Measurements from ENCODE around the gene RCOR2.
"Not testable (repeated sequence)": the region's sequence is repeated elsewhere in the genome, so short reads cannot be mapped to it uniquely, and the experiment has no call there.

The RCOR2 gene

GRCh38 chr11:63867511-63867910, 49.5 kb downstream of the RCOR2 start:
- Histone ChIP-seq H3K9ac (ENCODE audit: low read length) (no peak overlapping the region), H2AFZ (ENCODE audit: low read length) (no peak overlapping the region), H3K4me2 (ENCODE audit: low read depth, low read length) (no peak overlapping the region), H4K20me1 (ENCODE audit: insufficient read depth, low read length) (peaks cover 7% of the 10 kb centered on the region; the same call in 1 of the 2 replicates), H3F3A (ENCODE audit: insufficient read depth, low read length) (peaks cover 43% of the 10 kb centered on the region), H3K79me2 (ENCODE audit: low read length) (peaks cover 70% of the 10 kb centered on the region), H3K27ac (ENCODE audit: low read length) (no peak overlapping the region), H3K9me3 (replicated peaks; ENCODE audit: insufficient read depth, low read length) (no peaks in the 10 kb centered on the region), H3K4me1 (ENCODE audit: low read length) (peaks cover 64% of the 10 kb centered on the region), H3K27me3 (replicated peaks; ENCODE audit: insufficient read depth, low read length) (no peaks in the 10 kb centered on the region), H3K36me3 (replicated peaks; ENCODE audit: insufficient read depth, low read length) (no peaks in the 10 kb centered on the region), H3K9me2 (replicated peaks; ENCODE audit: insufficient read depth, low read length) (no peaks in the 10 kb centered on the region), H3K4me3 (ENCODE audit: low read length) (no peak overlapping the region)
- no peak for DNase-seq
- TF ChIP-seq EZH2 (optimal IDR thresholded peaks at IDR 0.05; ENCODE audit: low read depth, low read length) (no peak), EZH2phosphoT487 (IDR thresholded peaks at IDR 0.05; ENCODE audit: low read length) (no peak), CTCF (IDR thresholded peaks at IDR 0.05; ENCODE audit: low read length) (no peak)

GRCh38 chr11:63866211-63866610, 50.8 kb downstream of the RCOR2 start:
- no peak overlapping the region for H2AFZ ChIP-seq (ENCODE audit: low read length)
- peak overlapping the region; percentile 53; the same call in 1 of the 2 replicates for H3K27ac ChIP-seq (ENCODE audit: low read length)
- H3F3A ChIP-seq (ENCODE audit: insufficient read depth, low read length), result peaks cover 36% of the 10 kb centered on the region
- H4K20me1 ChIP-seq (ENCODE audit: insufficient read depth, low read length), result 0 out of 2 replicates have a peak, but pooled peaks cover 7% of the 10 kb centered on the region
- peak; percentile 89 for DNase-seq
- H3K27me3 ChIP-seq (replicated peaks; ENCODE audit: insufficient read depth, low read length), result no peaks in the 10 kb centered on the region
- H3K36me3 ChIP-seq (replicated peaks; ENCODE audit: insufficient read depth, low read length), result no peaks in the 10 kb centered on the region
- H3K79me2 ChIP-seq (ENCODE audit: low read length), result peaks cover 71% of the 10 kb centered on the region
- H3K4me3 ChIP-seq (ENCODE audit: low read length), result no peak overlapping the region
- TF ChIP-seq CTCF (IDR thresholded peaks at IDR 0.05; ENCODE audit: low read length) (no peak), EZH2phosphoT487 (IDR thresholded peaks at IDR 0.05; ENCODE audit: low read length) (no peak), EZH2 (optimal IDR thresholded peaks at IDR 0.05; ENCODE audit: low read depth, low read length) (no peak)
- peaks cover 54% of the 10 kb centered on the region for H3K4me1 ChIP-seq (ENCODE audit: low read length)
- no peaks in the 10 kb centered on the region for H3K9me3 ChIP-seq (replicated peaks; ENCODE audit: insufficient read depth, low read length)
- peak overlapping the region; percentile 37 for H3K4me2 ChIP-seq (ENCODE audit: low read depth, low read length)
- no peaks in the 10 kb centered on the region for H3K9me2 ChIP-seq (replicated peaks; ENCODE audit: insufficient read depth, low read length)
- H3K9ac ChIP-seq (ENCODE audit: low read length), result peak overlapping the region; percentile 12; the same call in 1 of the 2 replicates

- not testable (repeated sequence) for H3K27ac ChIP-seq (ENCODE audit: low read length); H2AFZ ChIP-seq (ENCODE audit: low read length); H4K20me1 ChIP-seq (ENCODE audit: insufficient read depth, low read length); DNase-seq; H3K9me2 ChIP-seq (replicated peaks; ENCODE audit: insufficient read depth, low read length); H3K9me3 ChIP-seq (replicated peaks; ENCODE audit: insufficient read depth, low read length); H3K4me3 ChIP-seq (ENCODE audit: low read length); H3K4me2 ChIP-seq (ENCODE audit: low read depth, low read length); H3K36me3 ChIP-seq (replicated peaks; ENCODE audit: insufficient read depth, low read length); H3K27me3 ChIP-seq (replicated peaks; ENCODE audit: insufficient read depth, low read length); H3K9ac ChIP-seq (ENCODE audit: low read length)
- Histone ChIP-seq H3K79me2 (ENCODE audit: low read length) (peaks cover 65% of the 10 kb centered on the region), H3F3A (ENCODE audit: insufficient read depth, low read length) (peaks cover 21% of the 10 kb centered on the region), H3K4me1 (ENCODE audit: low read length) (peaks cover 30% of the 10 kb centered on the region)
These were observed 53.3 kb downstream of the RCOR2 start for GRCh38 chr11:63863620-63864019.

- H3K4me3 ChIP-seq (ENCODE audit: low read length), result no peak overlapping the region
- no peak overlapping the region for H3K9ac ChIP-seq (ENCODE audit: low read length)
- no peaks in the 10 kb centered on the region for H3K9me3 ChIP-seq (replicated peaks; ENCODE audit: insufficient read depth, low read length)
- peaks cover 26% of the 10 kb centered on the region for H3K4me1 ChIP-seq (ENCODE audit: low read length)
- TF ChIP-seq EZH2phosphoT487 (IDR thresholded peaks at IDR 0.05; ENCODE audit: low read length) (no peak), EZH2 (optimal IDR thresholded peaks at IDR 0.05; ENCODE audit: low read depth, low read length) (no peak), CTCF (IDR thresholded peaks at IDR 0.05; ENCODE audit: low read length) (no peak)
- H4K20me1 ChIP-seq (ENCODE audit: insufficient read depth, low read length), result peaks cover 3% of the 10 kb centered on the region; the same call in 1 of the 2 replicates
- H3K79me2 ChIP-seq (ENCODE audit: low read length), result peaks cover 64% of the 10 kb centered on the region
- no peak overlapping the region for H2AFZ ChIP-seq (ENCODE audit: low read length)
- H3K4me2 ChIP-seq (ENCODE audit: low read depth, low read length), result no peak overlapping the region
- no peaks in the 10 kb centered on the region for H3K36me3 ChIP-seq (replicated peaks; ENCODE audit: insufficient read depth, low read length)
- no peak overlapping the region for H3K27ac ChIP-seq (ENCODE audit: low read length)
- H3K9me2 ChIP-seq (replicated peaks; ENCODE audit: insufficient read depth, low read length), result no peaks in the 10 kb centered on the region
- no peaks in the 10 kb centered on the region for H3K27me3 ChIP-seq (replicated peaks; ENCODE audit: insufficient read depth, low read length)
- no peak for DNase-seq
- peaks cover 21% of the 10 kb centered on the region for H3F3A ChIP-seq (ENCODE audit: insufficient read depth, low read length)
These were observed 54.0 kb downstream of the RCOR2 start for GRCh38 chr11:63862923-63863322.
